LNCaP clone FGC (cell line): ENCODE data around the gene CHD6.

Experiments used
- DNase-seq: peaks from one replicate; pipeline ENCODE4 v3.0.0-alpha.2; 2011; ENCODE audit warnings: low read depth
- H3K4me3 ChIP-seq: 2 replicates; pipeline ENCODE4 v1.5.1; 2011; ENCODE audit warnings: mild to moderate bottlenecking, low read depth, low read length, control low read depth
- TF ChIP-seq, protein P1 (sequence below): IDR thresholded peaks from 2 replicates; pipeline ENCODE4 v1.5.1; 2012; ENCODE audit warnings: mild to moderate bottlenecking; ENCODE audit not compliant: control insufficient read depth, insufficient read depth; ENCODE audit errors: extremely low read depth

The CHD6 gene

GRCh38 chr20:41632896-41633295, 14.7 kb upstream of the CHD6 start:
- DNase-seq: no peak
- TF ChIP-seq, protein P1, sequence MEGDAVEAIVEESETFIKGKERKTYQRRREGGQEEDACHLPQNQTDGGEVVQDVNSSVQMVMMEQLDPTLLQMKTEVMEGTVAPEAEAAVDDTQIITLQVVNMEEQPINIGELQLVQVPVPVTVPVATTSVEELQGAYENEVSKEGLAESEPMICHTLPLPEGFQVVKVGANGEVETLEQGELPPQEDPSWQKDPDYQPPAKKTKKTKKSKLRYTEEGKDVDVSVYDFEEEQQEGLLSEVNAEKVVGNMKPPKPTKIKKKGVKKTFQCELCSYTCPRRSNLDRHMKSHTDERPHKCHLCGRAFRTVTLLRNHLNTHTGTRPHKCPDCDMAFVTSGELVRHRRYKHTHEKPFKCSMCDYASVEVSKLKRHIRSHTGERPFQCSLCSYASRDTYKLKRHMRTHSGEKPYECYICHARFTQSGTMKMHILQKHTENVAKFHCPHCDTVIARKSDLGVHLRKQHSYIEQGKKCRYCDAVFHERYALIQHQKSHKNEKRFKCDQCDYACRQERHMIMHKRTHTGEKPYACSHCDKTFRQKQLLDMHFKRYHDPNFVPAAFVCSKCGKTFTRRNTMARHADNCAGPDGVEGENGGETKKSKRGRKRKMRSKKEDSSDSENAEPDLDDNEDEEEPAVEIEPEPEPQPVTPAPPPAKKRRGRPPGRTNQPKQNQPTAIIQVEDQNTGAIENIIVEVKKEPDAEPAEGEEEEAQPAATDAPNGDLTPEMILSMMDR: no peak
- H3K4me3 ChIP-seq: no peak overlapping the region

DNA sequence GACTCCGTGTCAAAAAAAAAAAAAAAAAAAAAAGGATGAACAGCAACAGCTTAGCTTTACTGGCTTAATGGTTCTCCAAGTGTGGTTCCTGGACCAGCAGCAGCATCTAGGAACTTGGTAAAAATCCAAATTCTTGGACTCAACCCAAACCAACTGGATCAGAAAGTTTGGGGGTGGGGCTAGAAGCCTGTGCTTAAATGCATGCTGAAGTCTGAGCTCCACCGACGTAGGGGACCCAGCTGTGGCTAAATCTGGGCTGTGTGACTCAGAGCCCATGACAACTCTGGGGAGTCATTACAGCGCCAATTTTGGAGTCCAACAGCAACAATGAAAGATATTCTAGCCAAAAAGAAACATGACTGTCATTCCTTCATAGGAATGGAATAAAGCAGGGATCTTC, 13.6 kb upstream of the CHD6 start:
- TF ChIP-seq, protein P1: no peak
- H3K4me3 ChIP-seq: no peak overlapping the region
- no peak for DNase-seq

DNA sequence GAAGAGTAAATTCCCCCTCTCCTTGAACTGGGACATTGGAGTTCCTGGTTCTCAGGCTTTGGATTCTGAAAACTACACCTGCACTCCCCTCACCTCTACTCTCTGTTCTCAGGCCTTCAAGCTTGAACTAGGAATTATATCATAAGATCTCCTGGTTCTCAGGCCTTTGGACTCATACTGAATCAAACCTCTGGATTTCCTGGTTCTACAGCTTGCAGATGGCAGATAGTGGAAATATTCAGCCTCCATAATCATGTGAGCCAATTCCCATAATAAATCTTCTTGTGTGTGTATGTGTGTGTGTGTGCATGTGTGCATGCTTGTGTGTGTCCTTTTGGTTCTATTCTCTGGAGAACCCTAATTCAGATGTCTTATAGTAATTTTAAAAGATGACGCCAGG, 12.7 kb upstream of the CHD6 start:
- no peak for DNase-seq
- TF ChIP-seq, protein P1: no peak
- no peak overlapping the region for H3K4me3 ChIP-seq

DNA sequence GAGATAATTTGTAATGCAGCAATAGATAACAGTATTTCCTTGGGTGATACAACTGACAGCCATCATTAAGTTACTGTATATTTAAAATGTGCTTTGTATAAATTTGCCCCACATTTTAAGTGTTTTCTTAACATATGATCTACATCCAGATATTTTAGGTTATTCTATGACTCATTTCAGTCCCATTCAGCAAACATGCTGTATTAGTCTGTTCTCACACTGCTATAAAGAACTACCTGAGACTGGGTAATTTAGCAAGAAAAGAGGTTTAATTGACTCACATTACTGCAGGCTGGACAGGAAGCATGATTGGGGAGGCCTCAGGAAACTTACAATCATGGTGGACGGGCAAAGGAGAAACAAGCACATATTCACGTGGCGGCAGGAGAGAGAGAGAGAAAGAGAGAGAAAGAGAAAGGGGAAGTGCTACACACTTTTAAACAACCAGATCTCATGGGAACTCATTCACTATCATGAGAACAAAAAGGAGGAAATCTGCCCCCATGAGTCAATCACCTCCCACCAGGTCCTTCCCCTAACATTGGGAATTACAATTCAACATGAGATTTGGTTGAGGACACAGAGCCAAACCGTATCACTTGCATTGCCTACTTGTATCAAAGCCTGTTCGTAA, 9.6 kb upstream of the CHD6 start:
- DNase-seq: no peak
- TF ChIP-seq, protein P1: no peak
- H3K4me3 ChIP-seq: no peak overlapping the region

- H3K4me3 ChIP-seq: no peak overlapping the region
- DNase-seq: no peak
- TF ChIP-seq, protein P1: no peak
Observed at GRCh38 chr20:41627001-41627495, 8.9 kb upstream of the CHD6 start.

- no peak for DNase-seq
- TF ChIP-seq, protein P1: no peak
- H3K4me3 ChIP-seq: no peak overlapping the region
Observed at GRCh38 chr20:41623625-41624375, 5.6 kb upstream of the CHD6 start.
